ENCODE results near the gene ACOXL.

Gene ACOXL

GRCh38 chr2:111116011-111116746, 383.8 kb downstream of the ACOXL start:
- DNase-seq (ENCODE audit: low spot score): no peak

DNA sequence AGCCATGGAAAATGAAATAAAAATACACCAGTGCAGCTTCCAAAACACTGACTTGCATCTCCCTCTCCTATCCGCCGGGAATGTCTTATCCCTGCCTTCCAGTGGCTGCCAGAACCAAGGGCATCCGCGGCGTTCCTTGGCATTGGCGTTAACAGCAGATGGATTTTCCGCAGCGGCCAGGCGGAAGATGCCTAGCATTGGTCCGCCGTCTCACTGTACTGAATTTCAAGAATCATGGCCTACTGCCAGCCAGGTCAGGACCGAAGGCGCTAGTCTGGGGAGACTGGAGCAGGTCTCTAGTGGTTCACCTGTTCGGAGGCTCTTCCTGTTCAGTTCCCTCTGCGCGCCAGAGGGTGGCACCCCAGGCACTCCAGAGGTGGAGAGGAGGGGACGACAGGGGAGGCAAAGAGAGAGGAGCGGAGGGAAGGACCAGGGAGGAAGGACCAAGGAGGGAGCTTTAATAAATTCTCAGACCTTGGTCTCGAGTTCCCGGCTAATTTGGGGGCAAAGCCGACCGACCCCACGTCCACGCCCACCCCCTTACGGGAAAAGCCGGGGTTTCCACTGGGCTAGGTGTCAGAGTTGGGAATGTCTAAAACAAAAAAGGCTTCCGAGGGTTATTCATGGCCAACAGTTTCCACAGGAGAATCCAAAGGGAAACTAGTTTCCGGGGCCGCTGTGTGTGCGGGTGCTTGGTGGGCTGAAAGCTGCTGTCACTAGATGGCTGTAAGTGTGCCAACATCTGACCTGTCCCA, 384.6 kb downstream of the ACOXL start:
- peak; percentile 90 for DNase-seq (ENCODE audit: low spot score)

- peak; percentile 51 for DNase-seq (ENCODE audit: low spot score)
Measured at GRCh38 chr2:111117598-111118480, 385.5 kb downstream of the ACOXL start.

DNA sequence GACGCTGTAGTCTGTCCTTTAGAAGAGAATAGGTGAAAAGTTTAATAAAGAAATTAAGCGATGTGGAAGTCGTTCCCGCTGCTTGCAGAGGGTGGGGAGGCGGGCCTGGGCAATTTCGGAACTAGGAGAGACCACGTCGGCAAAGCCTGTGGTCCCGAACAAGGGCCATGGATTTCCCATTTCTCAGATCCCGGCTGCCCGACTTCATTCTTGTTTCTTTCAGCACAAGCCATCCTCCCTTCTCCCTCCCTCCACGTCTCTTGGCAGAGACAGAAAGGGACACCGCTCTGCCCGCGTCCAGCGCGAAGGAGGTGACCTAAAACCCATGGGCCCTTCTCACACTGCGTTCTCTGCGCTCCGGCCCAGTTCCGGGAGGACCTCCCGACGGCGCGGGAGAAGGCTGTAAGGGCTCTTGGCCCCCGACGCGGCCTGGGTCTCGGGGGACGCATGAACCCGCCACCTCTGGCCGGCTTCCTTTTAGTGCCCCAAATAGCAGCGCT, 386.2 kb downstream of the ACOXL start:
- DNase-seq (ENCODE audit: low spot score): no peak

DNA sequence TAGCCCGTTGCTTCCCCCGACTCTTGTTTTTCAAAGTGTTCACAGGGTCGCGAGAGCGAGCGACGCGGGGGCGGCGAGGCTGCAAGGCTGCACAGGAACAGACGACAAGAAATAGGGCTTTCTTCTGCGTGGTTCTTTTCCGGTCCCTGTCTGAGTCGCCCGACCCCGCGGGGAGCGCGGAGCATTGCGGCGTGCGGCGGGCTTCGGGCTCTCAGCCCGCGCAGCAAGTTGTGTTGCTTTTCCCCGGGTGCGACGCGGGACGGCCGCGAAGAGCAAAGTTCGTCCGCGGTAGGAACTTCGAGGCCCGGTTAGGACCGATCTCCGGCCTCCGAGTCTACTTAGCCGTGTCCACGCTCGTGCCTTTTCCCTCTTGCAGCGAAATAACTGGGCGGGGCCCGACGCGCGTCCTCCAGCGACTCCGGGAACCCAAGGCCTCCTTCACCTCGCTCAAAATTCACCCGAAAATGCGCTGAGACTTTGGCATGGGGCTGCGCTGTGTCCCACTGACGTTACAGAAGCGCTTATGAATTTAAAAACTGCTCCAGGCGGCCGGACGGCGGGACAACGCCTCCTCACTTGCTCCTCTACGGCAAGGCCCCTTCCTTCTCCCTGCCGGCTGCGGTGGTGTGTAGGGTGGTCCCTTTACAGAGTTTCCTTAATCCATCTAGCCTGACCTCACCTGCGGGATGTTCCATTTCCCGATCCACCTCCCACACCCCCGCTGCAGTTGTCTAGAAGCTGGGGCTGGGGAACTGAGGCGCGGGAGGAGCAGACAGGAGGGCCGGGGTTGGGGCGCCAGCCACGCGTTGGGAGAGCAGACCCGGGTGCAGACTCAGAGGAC, 386.8 kb downstream of the ACOXL start:
- DNase-seq (ENCODE audit: low spot score): no peak

DNA sequence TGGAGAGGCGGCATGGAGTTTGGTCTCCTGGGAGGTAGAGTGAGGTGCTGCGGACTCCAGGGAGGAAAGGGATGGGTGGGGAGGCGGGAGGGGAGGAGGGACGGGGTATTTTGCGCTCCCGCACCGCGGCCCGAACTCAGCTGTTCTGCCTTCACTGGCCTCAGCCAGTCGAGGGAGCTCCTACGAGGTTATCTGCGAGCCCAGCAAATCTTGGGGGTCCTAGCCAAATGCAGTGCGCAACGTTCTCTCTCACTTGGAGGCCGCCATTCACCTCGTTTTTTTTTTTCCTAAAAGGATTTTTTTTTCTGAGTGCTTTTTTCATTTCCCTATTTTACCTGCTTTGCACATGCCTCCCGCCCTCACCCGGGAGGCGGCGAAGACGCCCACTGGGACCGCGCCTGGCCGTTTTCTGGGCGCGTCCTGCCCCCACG, 387.5 kb downstream of the ACOXL start:
- DNase-seq (ENCODE audit: low spot score): no peak

DNA sequence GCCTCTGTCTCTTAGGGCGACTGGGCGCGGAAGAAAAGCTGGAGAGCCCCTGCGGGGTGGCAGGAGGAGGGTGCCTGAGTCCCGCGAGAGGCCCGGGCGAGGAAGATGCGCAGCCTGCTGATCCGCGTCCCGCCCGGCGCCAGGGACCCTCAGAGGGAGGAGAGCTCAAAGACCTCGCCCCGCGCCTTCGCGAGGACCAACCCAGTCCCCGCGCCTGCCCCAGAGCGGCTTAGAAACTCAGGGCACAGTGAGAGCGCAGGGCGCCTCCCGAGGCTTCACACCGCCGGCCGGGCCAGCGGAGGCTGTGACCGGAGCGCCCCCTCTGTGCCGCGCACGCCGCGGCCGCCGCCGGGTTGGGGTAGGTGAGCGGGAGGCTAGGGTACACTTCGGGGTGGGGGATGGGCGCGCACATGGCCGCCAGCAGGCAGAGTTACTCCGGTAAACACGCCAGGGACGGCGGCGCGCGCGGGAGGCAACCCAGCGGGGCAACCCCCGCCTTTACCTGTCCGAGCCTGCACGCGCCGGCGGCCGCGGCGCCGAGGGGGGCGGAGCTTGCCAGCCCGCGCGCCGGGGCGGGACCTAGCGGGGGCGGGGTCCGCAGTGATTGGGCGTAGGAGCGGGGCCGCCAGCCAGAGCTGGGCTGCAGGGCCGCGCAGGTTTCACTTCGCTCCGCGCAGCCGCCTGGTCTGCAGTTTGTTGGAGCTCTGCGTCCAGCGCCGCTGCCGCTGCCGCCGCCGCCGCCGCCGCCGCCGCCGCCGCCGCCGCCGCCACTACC, 388.1 kb downstream of the ACOXL start, which contains the start of gene BCL2L11:
Gene BCL2L11 (plus strand): TSS at position 662 of the 775 bp plus-strand sequence. CDS start 2,832 bp downstream, outside the sequence.
- peak; percentile 96 for DNase-seq (ENCODE audit: low spot score)

- peak; percentile 55 for DNase-seq (ENCODE audit: low spot score)
Measured at GRCh38 chr2:111121028-111121827, 388.9 kb downstream of the ACOXL start.

DNA sequence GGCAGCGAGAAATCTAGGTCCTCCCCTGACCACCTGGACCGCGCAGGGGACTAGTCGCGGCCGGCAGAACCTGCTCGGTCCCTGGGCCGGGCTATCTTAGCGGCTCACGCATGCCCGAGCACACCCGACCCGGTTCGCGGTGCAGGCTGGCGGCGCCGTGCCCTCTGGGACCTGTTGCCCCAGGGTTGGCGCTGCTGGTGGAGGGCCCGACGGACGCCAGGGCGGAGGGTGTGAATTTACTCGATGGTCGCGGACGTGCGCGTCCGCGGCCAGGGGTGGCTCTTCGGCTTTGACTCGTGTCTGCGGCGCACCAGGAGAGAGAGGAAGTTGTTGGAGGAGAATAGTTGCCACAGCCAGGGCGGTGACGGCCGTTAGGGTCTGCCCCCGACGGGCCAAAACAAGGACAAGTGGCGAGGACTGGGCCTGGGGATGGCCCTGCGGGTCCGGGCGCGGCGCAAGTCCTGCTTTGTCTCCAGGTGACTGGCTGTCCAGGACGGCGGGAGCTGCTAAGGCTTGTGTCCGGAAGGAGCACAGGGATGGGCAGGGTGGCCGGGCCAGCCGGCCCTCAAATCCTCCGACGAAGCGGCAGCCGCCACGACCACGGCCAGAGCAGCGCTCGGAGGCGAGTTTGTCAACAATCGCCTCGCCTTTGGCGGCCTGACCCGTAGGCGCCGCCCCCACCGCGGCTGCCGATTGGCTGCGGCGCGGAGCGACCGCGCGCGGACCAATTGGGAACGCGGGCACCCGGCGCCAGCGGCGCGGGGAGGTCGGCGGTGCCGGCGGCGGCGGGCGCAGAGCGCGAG, 389.7 kb downstream of the ACOXL start:
- DNase-seq (ENCODE audit: low spot score): peak; percentile 98

DNA sequence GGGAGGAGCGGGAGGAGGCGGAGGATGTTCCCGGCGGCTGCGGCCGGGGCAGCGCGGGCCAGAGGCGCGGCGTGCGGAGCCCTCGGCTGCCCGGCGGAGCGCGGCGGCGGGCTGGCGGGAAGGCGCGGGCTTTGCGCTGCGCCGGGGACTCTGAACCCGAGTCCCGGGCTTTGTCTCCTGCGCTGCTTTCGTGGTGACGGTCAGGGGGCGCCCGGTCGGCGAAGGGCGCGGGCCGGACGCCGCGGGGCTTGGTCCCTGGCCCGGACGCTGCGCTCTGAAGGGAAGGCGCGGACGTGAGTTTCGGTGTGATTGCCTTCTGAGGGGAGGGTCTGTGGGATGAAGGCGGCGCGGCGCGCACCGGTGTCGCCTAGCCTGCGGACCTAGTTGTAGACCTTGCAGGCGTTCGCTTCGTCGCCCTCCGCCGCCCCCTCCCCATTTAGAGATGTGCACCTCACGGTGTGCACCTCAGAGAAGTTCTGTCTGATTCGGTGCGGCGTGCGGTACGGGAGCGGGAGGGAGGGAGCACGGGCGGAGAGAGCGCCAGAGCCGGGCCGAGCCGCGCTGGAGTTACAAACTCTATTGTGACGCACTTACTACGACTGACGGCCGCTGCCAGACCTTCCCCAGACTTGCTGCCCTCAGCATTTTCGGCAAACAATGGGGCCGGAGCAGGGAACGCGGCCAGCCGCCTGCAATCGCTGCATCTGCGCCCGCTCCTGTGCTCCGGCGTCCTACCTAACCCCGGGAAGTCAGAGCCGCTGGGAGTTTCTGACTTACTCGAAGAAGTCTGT, 390.5 kb downstream of the ACOXL start:
- peak; percentile 80 for DNase-seq (ENCODE audit: low spot score)

DNA sequence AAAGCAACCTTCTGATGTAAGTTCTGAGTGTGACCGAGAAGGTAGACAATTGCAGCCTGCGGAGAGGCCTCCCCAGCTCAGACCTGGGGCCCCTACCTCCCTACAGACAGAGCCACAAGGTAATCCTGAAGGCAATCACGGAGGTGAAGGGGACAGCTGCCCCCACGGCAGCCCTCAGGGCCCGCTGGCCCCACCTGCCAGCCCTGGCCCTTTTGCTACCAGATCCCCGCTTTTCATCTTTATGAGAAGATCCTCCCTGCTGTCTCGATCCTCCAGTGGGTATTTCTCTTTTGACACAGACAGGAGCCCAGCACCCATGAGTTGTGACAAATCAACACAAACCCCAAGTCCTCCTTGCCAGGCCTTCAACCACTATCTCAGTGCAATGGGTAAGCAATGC, 391.4 kb downstream of the ACOXL start:
- DNase-seq (ENCODE audit: low spot score): no peak

GRCh38 chr2:111126581-111126980, 394.2 kb downstream of the ACOXL start:
- DNase-seq (ENCODE audit: low spot score): no peak

- DNase-seq (ENCODE audit: low spot score): no peak
Measured at GRCh38 chr2:111127351-111127750, 395.0 kb downstream of the ACOXL start.

- no peak for DNase-seq (ENCODE audit: low spot score)
Measured at GRCh38 chr2:111128096-111128495, 395.7 kb downstream of the ACOXL start.

- DNase-seq (ENCODE audit: low spot score): no peak
Measured at GRCh38 chr2:111133603-111134002, 401.2 kb downstream of the ACOXL start.

DNA sequence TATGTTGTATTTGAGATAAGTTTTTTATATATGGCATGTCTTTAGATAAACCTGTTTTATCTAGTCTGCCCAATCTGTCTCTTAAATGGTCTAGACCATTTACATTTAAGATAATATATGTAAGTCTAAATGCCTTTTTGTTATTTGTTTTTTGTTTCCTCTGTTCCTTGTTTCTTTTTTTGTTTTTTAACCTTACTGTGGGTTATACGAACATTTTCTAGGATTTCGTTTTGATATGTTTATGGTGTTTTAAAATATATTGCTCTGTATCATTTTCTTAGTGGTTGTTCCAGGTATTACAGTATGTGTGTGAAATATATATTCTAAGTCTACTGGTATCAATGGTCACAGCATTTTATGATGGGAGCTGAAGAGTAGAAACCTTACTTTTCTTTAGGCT, 401.7 kb downstream of the ACOXL start:
- DNase-seq (ENCODE audit: low spot score): no peak

- no peak for DNase-seq (ENCODE audit: low spot score)
Measured at GRCh38 chr2:111135237-111135909, 403.0 kb downstream of the ACOXL start.

Data from GM03348 (cell line).